Kidney epithelial cell (primary cell): ENCODE data around the gene PRELID1. TPM values are rescaled to one million over a fixed set of nuclear protein-coding genes. Genes with fewer than 3 reads are reported as not detected.

Experiments
- DNase-seq: peaks from one replicate; pipeline ENCODE4 v3.0.0-alpha.2; 2010; ENCODE audit warnings: low read depth
- H3K27me3 ChIP-seq: 2 replicates; pipeline ENCODE4 v1.6.0; 2011; ENCODE audit warnings: low read length; ENCODE audit not compliant: control insufficient read depth, insufficient read depth
- H3K36me3 ChIP-seq: 2 replicates; pipeline ENCODE4 v1.5.1; 2011; ENCODE audit warnings: low read length; ENCODE audit not compliant: control insufficient read depth, insufficient read depth
- H3K4me3 ChIP-seq: 2 replicates; pipeline ENCODE4 v1.5.1; 2011; ENCODE audit warnings: low read depth, mild to moderate bottlenecking, control low read depth, low read length
- total RNA-seq: library from RNA; depleted of rRNA; stranded (reverse); fragments of >200 nt; gene quantifications from 2 replicates; pipeline ENCODE4 v1.2.3, GENCODE V29; 2015
- TF ChIP-seq, protein P1 (sequence below): IDR thresholded peaks from 2 replicates; pipeline ENCODE4 v1.5.1; 2011; ENCODE audit warnings: mild to moderate bottlenecking, moderate library complexity, low read length, control low read depth, inconsistent platforms; ENCODE audit not compliant: insufficient read depth, poor library complexity, severe bottlenecking

Gene PRELID1
- total RNA-seq, 1 donor from 2014 or later = 178 TPM

DNA sequence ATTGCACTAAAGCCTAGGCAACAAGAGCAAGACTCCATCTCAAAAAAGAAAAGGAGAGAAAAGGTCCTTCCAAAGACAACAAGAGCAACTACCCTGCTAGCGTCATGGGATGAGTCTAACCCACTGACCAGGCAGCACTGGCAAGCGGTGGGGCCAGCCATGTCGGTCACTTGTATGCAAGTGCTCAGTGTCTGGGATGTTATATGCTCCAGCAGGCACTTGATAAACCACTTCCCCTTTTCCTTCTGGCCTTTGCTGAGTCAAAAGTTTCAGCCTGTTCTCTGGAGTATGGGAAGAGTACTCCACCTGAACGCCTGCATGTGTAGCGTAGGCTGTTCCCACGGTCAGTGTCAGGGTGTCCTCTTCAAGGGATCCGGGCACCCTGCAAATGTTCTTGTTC is 17.3 kb downstream of the PRELID1 start:
- H3K27me3 ChIP-seq = no peaks in the 10 kb centered on the region
- H3K4me3 ChIP-seq = no peak overlapping the region
- DNase-seq = no peak
- TF ChIP-seq, protein P1, sequence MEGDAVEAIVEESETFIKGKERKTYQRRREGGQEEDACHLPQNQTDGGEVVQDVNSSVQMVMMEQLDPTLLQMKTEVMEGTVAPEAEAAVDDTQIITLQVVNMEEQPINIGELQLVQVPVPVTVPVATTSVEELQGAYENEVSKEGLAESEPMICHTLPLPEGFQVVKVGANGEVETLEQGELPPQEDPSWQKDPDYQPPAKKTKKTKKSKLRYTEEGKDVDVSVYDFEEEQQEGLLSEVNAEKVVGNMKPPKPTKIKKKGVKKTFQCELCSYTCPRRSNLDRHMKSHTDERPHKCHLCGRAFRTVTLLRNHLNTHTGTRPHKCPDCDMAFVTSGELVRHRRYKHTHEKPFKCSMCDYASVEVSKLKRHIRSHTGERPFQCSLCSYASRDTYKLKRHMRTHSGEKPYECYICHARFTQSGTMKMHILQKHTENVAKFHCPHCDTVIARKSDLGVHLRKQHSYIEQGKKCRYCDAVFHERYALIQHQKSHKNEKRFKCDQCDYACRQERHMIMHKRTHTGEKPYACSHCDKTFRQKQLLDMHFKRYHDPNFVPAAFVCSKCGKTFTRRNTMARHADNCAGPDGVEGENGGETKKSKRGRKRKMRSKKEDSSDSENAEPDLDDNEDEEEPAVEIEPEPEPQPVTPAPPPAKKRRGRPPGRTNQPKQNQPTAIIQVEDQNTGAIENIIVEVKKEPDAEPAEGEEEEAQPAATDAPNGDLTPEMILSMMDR = no peak
- H3K36me3 ChIP-seq = peaks cover 1% of the 10 kb centered on the region

DNA sequence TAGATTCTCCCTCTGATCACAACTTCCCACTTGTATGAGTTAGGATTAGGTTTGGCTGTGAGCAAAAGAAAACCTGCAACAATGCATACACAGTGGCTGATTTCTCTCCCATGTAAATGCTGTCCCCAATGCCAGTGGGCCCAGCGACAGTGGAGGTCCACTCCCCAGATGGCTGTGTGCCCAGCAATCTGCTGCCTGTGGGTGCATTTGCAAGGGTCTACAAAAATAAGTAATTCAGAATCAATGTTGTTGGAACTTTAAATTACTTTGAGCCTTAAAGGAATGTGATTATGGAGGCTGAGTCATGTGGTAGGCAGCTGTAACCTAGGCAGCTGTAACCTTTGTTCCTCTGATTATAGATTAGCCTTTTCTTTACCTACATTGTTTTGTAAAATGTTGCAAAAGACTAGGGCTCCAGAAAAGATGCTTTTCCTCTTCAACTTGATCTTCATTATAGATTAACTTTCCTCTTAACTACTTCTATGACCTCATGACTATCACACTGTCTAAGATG is 22.3 kb downstream of the PRELID1 start:
- Histone ChIP-seq H3K4me3 (no peak overlapping the region), H3K27me3 (no peaks in the 10 kb centered on the region), H3K36me3 (peaks cover 2% of the 10 kb centered on the region)
- no peak for DNase-seq
- TF ChIP-seq, protein P1 = no peak

DNA sequence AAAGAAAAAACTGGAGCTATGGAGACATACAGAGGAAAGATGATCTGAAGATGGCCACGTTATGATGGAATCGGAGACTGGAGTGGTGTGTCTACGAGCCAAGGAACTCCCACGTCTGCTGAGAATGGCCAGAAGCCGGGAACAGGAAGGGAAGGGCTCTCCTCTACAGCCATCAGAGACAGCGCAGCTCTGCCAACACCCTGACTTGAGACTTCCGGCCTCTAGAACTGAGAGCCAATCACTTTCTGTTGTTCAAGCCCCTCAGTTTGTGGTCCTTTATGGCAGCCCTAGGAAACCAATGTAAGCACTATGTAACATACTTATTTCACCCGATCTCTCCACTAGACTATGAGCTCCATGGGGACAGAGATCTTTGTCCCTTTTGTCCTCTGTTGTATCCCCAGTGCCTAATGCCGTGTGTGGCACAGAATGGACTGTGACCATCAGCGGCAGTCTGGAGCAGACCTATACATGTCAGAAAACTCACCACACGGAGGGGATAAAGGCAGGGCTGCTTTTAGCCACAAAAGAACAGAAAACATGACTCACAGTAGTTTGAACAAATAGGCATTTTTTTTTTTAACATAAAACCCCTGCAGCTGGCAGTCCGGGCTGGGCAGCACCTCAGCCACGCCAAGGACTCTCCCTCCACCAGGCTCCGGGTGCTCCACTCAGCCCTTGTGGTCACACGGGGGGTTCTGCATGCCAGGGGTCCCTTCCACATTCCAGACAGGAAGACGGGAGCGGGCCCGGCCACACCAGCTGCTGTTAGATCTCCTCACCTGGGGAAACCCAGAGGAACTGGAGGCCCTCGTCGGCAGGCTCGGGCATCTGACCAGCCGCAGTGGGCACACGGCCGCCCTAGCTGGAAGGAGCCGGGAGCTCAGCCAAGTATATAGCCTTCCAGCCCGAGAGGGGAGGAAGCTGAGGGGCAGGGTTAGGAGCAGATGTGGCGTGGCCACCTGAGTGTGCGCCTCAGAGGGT is 24.2 kb downstream of the PRELID1 start:
- peaks cover 2% of the 10 kb centered on the region for H3K36me3 ChIP-seq
- H3K27me3 ChIP-seq = no peaks in the 10 kb centered on the region
- H3K4me3 ChIP-seq = no peak overlapping the region
- DNase-seq = peak; percentile 67
- TF ChIP-seq, protein P1 = no peak

DNA sequence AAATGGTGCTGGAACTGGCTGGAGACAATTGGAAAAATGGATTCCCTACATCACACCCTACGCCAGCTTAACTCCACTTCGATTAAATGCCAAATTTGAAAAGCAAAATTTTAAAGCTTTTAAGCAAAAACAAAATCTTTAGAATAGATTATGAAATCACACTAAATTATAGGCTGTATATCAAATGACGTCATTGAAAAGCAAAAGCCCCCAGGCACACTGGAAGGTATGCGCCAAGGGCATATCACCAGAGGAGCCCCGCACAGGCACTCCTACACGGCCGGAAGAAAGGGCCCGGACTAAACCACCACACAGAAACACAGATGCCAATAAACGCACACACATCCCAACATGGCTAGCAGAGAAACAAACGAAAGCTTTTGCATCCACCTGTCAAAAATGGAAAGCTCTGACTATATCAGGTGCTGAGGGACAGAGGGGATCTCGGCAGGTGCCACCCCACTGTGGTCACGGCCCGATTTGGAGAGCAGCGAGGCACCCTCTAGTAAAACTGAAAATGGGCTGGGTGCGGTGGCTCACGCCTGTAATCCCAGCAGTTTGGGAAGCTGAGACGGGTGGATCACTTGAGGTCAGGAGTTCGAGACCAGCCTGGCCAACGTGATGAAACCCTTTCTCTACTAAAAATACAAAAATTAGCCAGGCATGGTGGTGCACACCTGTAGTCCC is 25.1 kb downstream of the PRELID1 start:
- Histone ChIP-seq H3K36me3 (peaks cover 4% of the 10 kb centered on the region), H3K27me3 (no peaks in the 10 kb centered on the region), H3K4me3 (no peak overlapping the region)
- TF ChIP-seq, protein P1 = no peak
- DNase-seq = no peak

DNA sequence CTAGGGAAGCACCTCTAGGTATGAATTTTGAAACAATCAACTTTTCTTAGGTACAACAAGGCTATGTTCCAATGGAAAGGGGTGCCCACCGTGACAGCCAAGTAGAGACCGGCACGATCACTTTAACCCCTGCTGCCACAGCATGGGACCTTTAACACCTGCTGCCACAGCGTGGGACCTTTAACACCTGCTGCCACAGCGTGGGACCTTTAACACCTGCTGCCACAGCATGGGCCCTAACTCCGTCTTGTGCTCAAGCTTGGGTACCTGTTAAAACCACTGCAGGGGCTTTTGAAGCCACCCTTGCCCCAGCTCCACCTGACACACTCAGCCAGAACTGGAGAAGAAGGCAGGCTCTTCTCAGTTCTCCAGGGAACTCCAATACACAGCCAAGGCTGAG is 26.3 kb downstream of the PRELID1 start:
- H3K4me3 ChIP-seq = no peak overlapping the region
- TF ChIP-seq, protein P1 = no peak
- H3K27me3 ChIP-seq = no peaks in the 10 kb centered on the region
- H3K36me3 ChIP-seq = peaks cover 7% of the 10 kb centered on the region
- DNase-seq = no peak
